ENCODE results near the gene QSER1. TPM values are rescaled to one million over a fixed set of nuclear protein-coding genes. Genes with fewer than 3 reads are reported as not detected.
"Not testable (repeated sequence)": the region's sequence is repeated elsewhere in the genome, so short reads cannot be mapped to it uniquely, and the experiment has no call there.

The QSER1 gene
- total and polyA plus RNA-seq, 4 donors, result 3.5 to 59.9 (median 10.6) TPM

GRCh38 chr11:32884023-32884422 lies 8.6 kb upstream of the QSER1 start:
- TF ChIP-seq CTCF (IDR thresholded peaks at IDR 0.05; ENCODE audit: control extremely low read depth, extremely low read depth), result no peak
- H3K9ac ChIP-seq (ENCODE audit: insufficient read depth in 1 of 2, low read length in 2 of 2), result no peak overlapping the region
- no peak for DNase-seq
- H3K27ac ChIP-seq (ENCODE audit: low read depth in 1 of 2, low read length in 1 of 2), result no peak overlapping the region
- no peak for ATAC-seq (ENCODE audit: insufficient read depth, low FRiP score)
- H3K4me3 ChIP-seq, result no peak overlapping the region
- no peaks in the 10 kb centered on the region for H3K9me3 ChIP-seq (ENCODE audit: control insufficient read depth in 4 of 4, insufficient read depth in 3 of 4, low read length in 3 of 4)
- H3K27me3 ChIP-seq (ENCODE audit: control insufficient read depth in 3 of 3, insufficient read depth in 3 of 3, low read length in 2 of 3), result no peaks in the 10 kb centered on the region
- no peaks in the 10 kb centered on the region for H3K36me3 ChIP-seq (ENCODE audit: control insufficient read depth in 4 of 4, insufficient read depth in 4 of 4, low read length in 4 of 4)
- no peaks in the 10 kb centered on the region for H3K4me1 ChIP-seq (ENCODE audit: control insufficient read depth in 5 of 5, insufficient read depth in 5 of 5, low read length in 5 of 5)
- WGBS, 2 donors, result 77 to 94% methylated on average over 3 of the region's 3 CpGs

- peak in 1 of 3 donors; percentile 20 for DNase-seq
- 80 to 83% methylated on average over 3 of the region's 3 CpGs for WGBS, 2 donors
- TF ChIP-seq CTCF (IDR thresholded peaks at IDR 0.05; ENCODE audit: control extremely low read depth, extremely low read depth), result no peak
Observed at GRCh38 chr11:32884770-32885384, 7.7 kb upstream of the QSER1 start.

GRCh38 chr11:32885556-32885955 lies 7.1 kb upstream of the QSER1 start:
- H3K27ac ChIP-seq (ENCODE audit: low read depth in 1 of 2, low read length in 1 of 2), result no peak overlapping the region
- DNase-seq (no peak), ATAC-seq (ENCODE audit: insufficient read depth, low FRiP score) (no peak)
- no peak overlapping the region for H3K9ac ChIP-seq (ENCODE audit: insufficient read depth in 1 of 2, low read length in 2 of 2)
- H3K27me3 ChIP-seq (ENCODE audit: control insufficient read depth in 3 of 3, insufficient read depth in 3 of 3, low read length in 2 of 3), result no peaks in the 10 kb centered on the region
- H3K4me3 ChIP-seq, result no peak overlapping the region
- H3K36me3 ChIP-seq (ENCODE audit: control insufficient read depth in 4 of 4, insufficient read depth in 4 of 4, low read length in 4 of 4), result no peaks in the 10 kb centered on the region
- no peak for TF ChIP-seq CTCF (IDR thresholded peaks at IDR 0.05; ENCODE audit: control extremely low read depth, extremely low read depth)
- no peaks in the 10 kb centered on the region for H3K9me3 ChIP-seq (ENCODE audit: control insufficient read depth in 4 of 4, insufficient read depth in 3 of 4, low read length in 3 of 4)
- WGBS, 2 donors, result 89 to 96% methylated on average over 9 of the region's 9 CpGs
- no peaks in the 10 kb centered on the region for H3K4me1 ChIP-seq (ENCODE audit: control insufficient read depth in 5 of 5, insufficient read depth in 5 of 5, low read length in 5 of 5)

More at GRCh38 chr11:32884770-32885384, 7.7 kb upstream of the QSER1 start:
- H3K27me3 ChIP-seq (ENCODE audit: control insufficient read depth in 3 of 3, insufficient read depth in 3 of 3, low read length in 2 of 3), result no peaks in the 10 kb centered on the region
- no peaks in the 10 kb centered on the region for H3K9me3 ChIP-seq (ENCODE audit: control insufficient read depth in 4 of 4, insufficient read depth in 3 of 4, low read length in 3 of 4)
- H3K36me3 ChIP-seq (ENCODE audit: control insufficient read depth in 4 of 4, insufficient read depth in 4 of 4, low read length in 4 of 4), result no peaks in the 10 kb centered on the region
- no peak overlapping the region for H3K27ac ChIP-seq (ENCODE audit: low read depth in 1 of 2, low read length in 1 of 2)
- H3K4me3 ChIP-seq, result no peak overlapping the region
- ATAC-seq (ENCODE audit: insufficient read depth, low FRiP score), result no peak
- H3K4me1 ChIP-seq (ENCODE audit: control insufficient read depth in 5 of 5, insufficient read depth in 5 of 5, low read length in 5 of 5), result no peaks in the 10 kb centered on the region
- H3K9ac ChIP-seq (ENCODE audit: insufficient read depth in 1 of 2, low read length in 2 of 2), result no peak overlapping the region

GRCh38 chr11:32886180-32886579 lies 6.4 kb upstream of the QSER1 start:
- peaks cover 0 to 4% (median 0%) of the 10 kb centered on the region in 5 donors for H3K4me1 ChIP-seq (ENCODE audit: control insufficient read depth in 5 of 5, insufficient read depth in 5 of 5, low read length in 5 of 5)
- ATAC-seq (ENCODE audit: insufficient read depth, low FRiP score) (no peak), DNase-seq (no peak)
- no peak overlapping the region for H3K9ac ChIP-seq (ENCODE audit: insufficient read depth in 1 of 2, low read length in 2 of 2)
- H3K9me3 ChIP-seq (ENCODE audit: control insufficient read depth in 4 of 4, insufficient read depth in 3 of 4, low read length in 3 of 4), result no peaks in the 10 kb centered on the region
- H3K27me3 ChIP-seq (ENCODE audit: control insufficient read depth in 3 of 3, insufficient read depth in 3 of 3, low read length in 2 of 3), result no peaks in the 10 kb centered on the region
- WGBS, 2 donors, result 82 to 89% methylated on average over 3 of the region's 3 CpGs
- H3K4me3 ChIP-seq, result no peak overlapping the region
- H3K27ac ChIP-seq (ENCODE audit: low read depth in 1 of 2, low read length in 1 of 2), result no peak overlapping the region
- H3K36me3 ChIP-seq (ENCODE audit: control insufficient read depth in 4 of 4, insufficient read depth in 4 of 4, low read length in 4 of 4), result no peaks in the 10 kb centered on the region
- TF ChIP-seq CTCF (IDR thresholded peaks at IDR 0.05; ENCODE audit: control extremely low read depth, extremely low read depth), result no peak

GRCh38 chr11:32887707-32888383 lies 4.8 kb upstream of the QSER1 start:
- ATAC-seq (ENCODE audit: insufficient read depth, low FRiP score), result not testable (repeated sequence)

More at GRCh38 chr11:32887707-32888383, 4.8 kb upstream of the QSER1 start:
- H3K27me3 ChIP-seq (ENCODE audit: control insufficient read depth in 3 of 3, insufficient read depth in 3 of 3, low read length in 2 of 3); H3K9me3 ChIP-seq (ENCODE audit: control insufficient read depth in 4 of 4, insufficient read depth in 3 of 4, low read length in 3 of 4); H3K36me3 ChIP-seq (ENCODE audit: control insufficient read depth in 4 of 4, insufficient read depth in 4 of 4, low read length in 4 of 4); H3K4me3 ChIP-seq; H3K9ac ChIP-seq (ENCODE audit: insufficient read depth in 1 of 2, low read length in 2 of 2); DNase-seq; H3K27ac ChIP-seq (ENCODE audit: low read depth in 1 of 2, low read length in 1 of 2): not testable (repeated sequence)
- WGBS, 2 donors, result 94 to 97% methylated on average over 17 to 20 of the region's 20 CpGs
- peaks cover 0 to 13% (median 0%) of the 10 kb centered on the region in 5 donors for H3K4me1 ChIP-seq (ENCODE audit: control insufficient read depth in 5 of 5, insufficient read depth in 5 of 5, low read length in 5 of 5)

All from lung (tissue), 12 donors.